HCT116 (cell line): Measurements from ENCODE around the gene CNTN4. TPM values are rescaled to one million over a fixed set of nuclear protein-coding genes. Genes with fewer than 3 reads are reported as not detected.

ENCODE experiments used
- ATAC-seq: fragments of 200-7000 bp; cut with Tn5 transposase; 2 replicates; pipeline ENCODE4 v1.9.1; 2020; ENCODE audit warnings: mild to moderate bottlenecking, moderate library complexity
- BruUV-seq: library from RNA; stranded (reverse); fragments of 400-500 nt; replicated peaks from 2 replicates; lab custom pipeline; 2021; lab: Mats Ljungman, UMichigan
- CTCF ChIA-PET: fragments of 300-600 bp; sonication (Branson Sonifier 250); formaldehyde crosslinking; loops from one replicate; lab custom pipeline; 2021; ENCODE audit warnings: antibody characterized with exemption; lab: Charles Lee
- POLR2A ChIA-PET: fragments of 300-600, 350-600 bp; sonication (Branson Sonifier 250); formaldehyde crosslinking; loops from one replicate; lab custom pipeline; 2021; ENCODE audit warnings: antibody characterized with exemption; lab: Charles Lee
- RAD21 ChIA-PET, 2 experiments: fragments of 300-600 bp; sonication (Branson Sonifier 250); formaldehyde crosslinking; loops; one replicate each; lab custom pipeline; 2023; ENCODE audit warnings: low total read pairs in 2 of 2; ENCODE audit not compliant: uncharacterized antibody in 2 of 2, unreplicated experiment in 2 of 2, low non-redundant PET in 1 of 2; lab: Charles Lee
- DNase-seq: peaks from one replicate; pipeline ENCODE4 v3.0.0-alpha.2; 2010; ENCODE audit warnings: low read depth, low spot score
- H2AFZ ChIP-seq: fragments of 200-600 bp; shearing (Covaris generic), sonication (generic); 2 replicates; pipeline ENCODE4 v1.6.1; 2017; ENCODE audit warnings: low read depth, mixed run types, mixed read lengths, antibody characterized with exemption, low read length; ENCODE audit not compliant: poor library complexity, severe bottlenecking
- H3K27ac ChIP-seq: 2 replicates; pipeline ENCODE4 v1.5.1; 2012; ENCODE audit warnings: low read depth, low read length
- H3K27me3 ChIP-seq: fragments of 200-600 bp; sonication (generic); 2 replicates; pipeline ENCODE4 v1.6.1; 2016; ENCODE audit warnings: mixed run types, low read length, mixed read lengths; ENCODE audit not compliant: insufficient read depth
- H3K36me3 ChIP-seq, 2 experiments: fragments of 200-500 bp in 1 of 2; fragments of 200-600 bp in 1 of 2; sonication (Bioruptor generic) in 1 of 2; sonication (generic) in 1 of 2; 2 replicates each; pipeline versions ENCODE4 v1.5.1 to v1.6.1; 2014 to 2016; ENCODE audit warnings: low read length in 2 of 2, inconsistent platforms in 1 of 2, mixed read lengths in 1 of 2, mixed run types in 1 of 2; ENCODE audit not compliant: insufficient read depth in 2 of 2, control insufficient read depth in 1 of 2
- H3K4me1 ChIP-seq, 2 experiments: fragments of 200-600 bp in 1 of 2; sonication (generic) in 1 of 2; 2 replicates each; pipeline versions ENCODE4 v1.5.1 to v1.6.1; 2012 to 2017; ENCODE audit warnings: low read length in 2 of 2, inconsistent platforms in 1 of 2, mild to moderate bottlenecking in 1 of 2, mixed read lengths in 1 of 2, mixed run types in 1 of 2, moderate library complexity in 1 of 2; ENCODE audit not compliant: insufficient read depth in 2 of 2, control insufficient read depth in 1 of 2
- H3K4me2 ChIP-seq: fragments of 200-600 bp; sonication (generic); 2 replicates; pipeline ENCODE4 v1.6.1; 2017; ENCODE audit warnings: mixed run types, low read length, mixed read lengths
- H3K4me3 ChIP-seq, 2 experiments: fragments of 200-600 bp in 1 of 2; sonication (generic) in 1 of 2; replicated peaks in 1 of 2; 2 replicates each; pipeline ENCODE4 v1.5.1; 2011 to 2016; ENCODE audit warnings: low read length in 2 of 2, control low read depth in 1 of 2, low read depth in 1 of 2, mild to moderate bottlenecking in 1 of 2, mixed read lengths in 1 of 2, mixed run types in 1 of 2
- H3K79me2 ChIP-seq: fragments of 200-600 bp; sonication (generic); 2 replicates; pipeline ENCODE4 v1.6.1; 2017; ENCODE audit warnings: mild to moderate bottlenecking, mixed run types, low read length, moderate library complexity, mixed read lengths; ENCODE audit not compliant: insufficient read depth
- H3K9ac ChIP-seq: fragments of 200-600 bp; sonication (generic); 2 replicates; pipeline ENCODE4 v1.6.1; 2016; ENCODE audit warnings: low read length, mixed read lengths
- H3K9me2 ChIP-seq: fragments of 200-600 bp; sonication (generic), shearing (Covaris generic); 2 replicates; pipeline ENCODE4 v1.6.1; 2017; ENCODE audit warnings: mixed run types, mild to moderate bottlenecking, moderate library complexity; ENCODE audit not compliant: insufficient read depth
- H3K9me3 ChIP-seq, 2 experiments: fragments of 200-500 bp in 1 of 2; fragments of 200-600 bp in 1 of 2; sonication (Bioruptor generic) in 1 of 2; sonication (generic) in 1 of 2; 2 replicates each; pipeline ENCODE4 v1.6.1; 2014 to 2017; ENCODE audit warnings: low read length in 2 of 2, mixed read lengths in 2 of 2, inconsistent platforms in 1 of 2, low read depth in 1 of 2, mild to moderate bottlenecking in 1 of 2, mixed run types in 1 of 2, moderate library complexity in 1 of 2; ENCODE audit not compliant: control insufficient read depth in 1 of 2, insufficient read depth in 1 of 2
- H4K20me1 ChIP-seq: fragments of 200-600 bp; sonication (generic), shearing (Covaris generic); 2 replicates; pipeline ENCODE4 v1.6.1; 2017; ENCODE audit warnings: mixed run types, mild to moderate bottlenecking, moderate library complexity; ENCODE audit not compliant: insufficient read depth
- ATF3 ChIP-seq: IDR thresholded peaks from 2 replicates; pipeline ENCODE4 v1.6.1; 2012
- CBX3 ChIP-seq: IDR thresholded peaks from 2 replicates; pipeline ENCODE4 v1.6.1; 2012; ENCODE audit warnings: low read depth
- CEBPB ChIP-seq: IDR thresholded peaks from 2 replicates; pipeline ENCODE4 v1.6.1; 2012; ENCODE audit warnings: low read depth
- EGR1 ChIP-seq: IDR thresholded peaks from 2 replicates; pipeline ENCODE4 v1.6.1; 2012; ENCODE audit warnings: low read depth
- EZH2 ChIP-seq: fragments of 200-600 bp; sonication (generic); IDR thresholded peaks from 2 replicates; pipeline ENCODE4 v1.6.1; 2017; ENCODE audit warnings: antibody characterized with exemption, mixed run types
- FOSL1 ChIP-seq: IDR thresholded peaks from 2 replicates; pipeline ENCODE4 v1.6.1; 2012; ENCODE audit warnings: low read depth
- JUND ChIP-seq: IDR thresholded peaks from 2 replicates; pipeline ENCODE4 v1.6.1; 2012
- MAX ChIP-seq: IDR thresholded peaks from 2 replicates; pipeline ENCODE4 v1.6.1; 2012
- POLR2A ChIP-seq: IDR thresholded peaks from 2 replicates; pipeline ENCODE4 v1.7.0; 2011; ENCODE audit warnings: borderline replicate concordance; ENCODE audit not compliant: insufficient read depth, insufficient read length; ENCODE audit errors: extremely low read depth
- RAD21 ChIP-seq: IDR thresholded peaks from 2 replicates; pipeline ENCODE4 v1.6.1; 2012; ENCODE audit warnings: low read depth, mild to moderate bottlenecking
- SIN3A ChIP-seq: IDR thresholded peaks from 2 replicates; pipeline ENCODE4 v1.6.1; 2012; ENCODE audit warnings: low read depth
- SP1 ChIP-seq: IDR thresholded peaks from 2 replicates; pipeline ENCODE4 v1.6.1; 2012; ENCODE audit warnings: low read depth
- SRF ChIP-seq: IDR thresholded peaks from 2 replicates; pipeline ENCODE4 v1.6.1; 2012; ENCODE audit warnings: low read depth
- TCF7L2 ChIP-seq: IDR thresholded peaks from 2 replicates; pipeline ENCODE4 v1.7.0; 2011; ENCODE audit warnings: borderline replicate concordance, inconsistent platforms; ENCODE audit not compliant: insufficient read depth, insufficient read length; ENCODE audit errors: extremely low read depth
- YY1 ChIP-seq: IDR thresholded peaks from 2 replicates; pipeline ENCODE4 v1.6.1; 2011; ENCODE audit warnings: low read length, low read depth, moderate library complexity, mild to moderate bottlenecking; ENCODE audit not compliant: insufficient replicate concordance; ENCODE audit errors: extremely low read depth
- ZFX ChIP-seq: fragments of 450-650 bp; IDR thresholded peaks from 2 replicates; pipeline ENCODE4 v1.6.1; 2017
- ZNF274 ChIP-seq: fragments of 200-500 bp; sonication (Bioruptor generic); IDR thresholded peaks from 2 replicates; pipeline ENCODE4 v1.6.1; 2014; ENCODE audit warnings: mild to moderate bottlenecking, low read depth, low read length, inconsistent platforms
- intact Hi-C: fragments of 100-400 bp; cut with micrococcal nuclease; formaldehyde crosslinking; loops from 2 replicates; pipeline ENCODE4 v1.10.0; 2022
- total RNA-seq: library from RNA; stranded (reverse); gene quantifications from one replicate; pipeline ENCODE4 v1.2.1, GENCODE V29; 2021; ENCODE audit not compliant: unreplicated experiment

Gene CNTN4
- total RNA-seq, 1 experiment from 2014 or later, result not detected

GRCh38 chr3:2961576-2961975 lies 862.9 kb downstream of the CNTN4 start (continued):
- no peak for TF ChIP-seq FOSL1
- TF ChIP-seq EZH2, result no peak
- TF ChIP-seq JUND, result no peak
- no peak for TF ChIP-seq SP1
- TF ChIP-seq SRF, result no peak
- no peak for TF ChIP-seq CEBPB
- TF ChIP-seq, all 23 proteins: peak for 0

GRCh38 chr3:2967871-2968270 lies 869.2 kb downstream of the CNTN4 start:
- H3K4me1 ChIP-seq, result no peaks in the 10 kb centered on the region
- H3K27ac ChIP-seq, result no peak overlapping the region
- no peak overlapping the region for H3K4me2 ChIP-seq
- ChIA-PET POLR2A (no interaction called here), RAD21 (no interaction called here), CTCF (no interaction called here)
- intact Hi-C loops, result loop anchor here (5.0 kb wide), 1 partner anchor 811 kb away; no protein-coding TSS in a partner anchor
- no peak for DNase-seq
- no peaks in the 10 kb centered on the region for H3K36me3 ChIP-seq
- TF ChIP-seq CBX3 (no peak), ZFX (no peak), EGR1 (no peak), ATF3 (no peak), RAD21 (no peak), MAX (no peak), SP1 (no peak), TCF7L2 (no peak), FOSL1 (no peak), SRF (no peak), EZH2 (no peak), ZNF274 (no peak), SIN3A (no peak), YY1 (no peak), JUND (no peak), POLR2A (no peak)
- BruUV-seq, result no TSS peak
- no peaks in the 10 kb centered on the region for H3K9me3 ChIP-seq
- ATAC-seq, result no peak
- no peaks in the 10 kb centered on the region for H3K27me3 ChIP-seq
- no peaks in the 10 kb centered on the region for H3K9me2 ChIP-seq
- H3K4me3 ChIP-seq, result no peak overlapping the region
- no peak overlapping the region for H3K9ac ChIP-seq
- no peaks in the 10 kb centered on the region for H4K20me1 ChIP-seq
- H3K79me2 ChIP-seq, result no peaks in the 10 kb centered on the region
- H2AFZ ChIP-seq, result no peak overlapping the region
